ENCODE data around the gene GON7.

GRCh38 chr14:93184391-93185348 lies 22.2 kb downstream of the GON7 start, which contains the start of the genes LYSET and MOAP1:
- peak; percentile 15 for TF ChIP-seq POLR2A (IDR thresholded peaks at IDR 0.05; ENCODE audit: borderline replicate concordance, extremely low read depth, insufficient read depth, insufficient read length)
- TF ChIP-seq MAX (IDR thresholded peaks at IDR 0.05): peak; percentile 40
- peak in 2 of 3 experiments; percentile 6 to 31; a peak in 2 of 6 replicates for TF ChIP-seq CTCF (IDR thresholded peaks at IDR 0.05 in 2 of 3, conservative IDR thresholded peaks at IDR 0.05 in 1 of 3; ENCODE audit: borderline replicate concordance in 1 of 3, insufficient read depth in 1 of 3, low read depth in 2 of 3, low read length in 2 of 3)
- no peak for TF ChIP-seq EZH2 (IDR thresholded peaks at IDR 0.05)
- TF ChIP-seq CEBPB (IDR thresholded peaks at IDR 0.05; ENCODE audit: low read depth): no peak
- TF ChIP-seq SIN3A (IDR thresholded peaks at IDR 0.05; ENCODE audit: low read depth): peak; percentile 75
